ENCODE measurements around the gene PRG2. TPM values are rescaled to one million over a fixed set of nuclear protein-coding genes. Genes with fewer than 3 reads are reported as not detected.

The PRG2 gene
- not detected for total RNA-seq (2021; ENCODE audit: unreplicated experiment)
- polyA plus RNA-seq (2012; ENCODE audit: insufficient read length): not detected
- Bru-seq, nascent RNA: not detected
- not detected for BruChase-seq, experiment 1, labeled RNA remaining after a 2-hour chase
- BruChase-seq, experiment 2, labeled RNA remaining after a 6-hour chase: not detected
- long read RNA-seq: 0 reads

GRCh38 chr11:57390535-57390934 is at the start of gene PRG2:
Gene PRG2, minus strand, starts transcription at chr11:57390650. Its CDS starts 706 bp downstream, at chr11:57389944.
- ATAC-seq (no peak), DNase-seq (ENCODE audit: low read depth, low spot score) (no peak)
- H3K27ac ChIP-seq (ENCODE audit: low read length): no peak within 1 kb of the TSS
- no peak for TF ChIP-seq POLR2AphosphoS5 (IDR thresholded peaks at IDR 0.05; ENCODE audit: low read depth, low read length)
- no peak for TF ChIP-seq TCF7L2 (IDR thresholded peaks at IDR 0.05; ENCODE audit: low read depth, low read length)
- TF ChIP-seq REST (IDR thresholded peaks at IDR 0.05; ENCODE audit: insufficient read depth in 1 of 2, low read depth in 2 of 2, low read length in 1 of 2): no peak
- no peak for TF ChIP-seq CTCF (IDR thresholded peaks at IDR 0.05)
- TF ChIP-seq SIN3A (IDR thresholded peaks at IDR 0.05; ENCODE audit: borderline replicate concordance, insufficient read depth, low read depth, low read length): no peak
- peaks cover 21% of the 10 kb centered on the region for H3K27me3 ChIP-seq (ENCODE audit: control insufficient read depth, insufficient read depth, low read length)
- H3K9me3 ChIP-seq (ENCODE audit: control insufficient read depth, insufficient read depth, low read depth, low read length): no peaks in the 10 kb centered on the region
- POLR2A ChIA-PET: no interaction called here
- in situ Hi-C loops (cut with HindIII; ENCODE audit: low pct_unique_long_range_greater_than_20kb, low sequenced_read_pairs) (no loop called here), intact Hi-C loops (cut with micrococcal nuclease; ENCODE audit: unreplicated experiment) (no loop called here)
- H3K4me3 ChIP-seq (ENCODE audit: low read depth in 2 of 2, low read length in 2 of 2): no peak within 1 kb of the TSS
- H3K36me3 ChIP-seq (ENCODE audit: control insufficient read depth, insufficient read depth, low read length): no peaks in the 10 kb centered on the region
- CTCF ChIA-PET: no interaction called here
- H3K4me1 ChIP-seq (ENCODE audit: control insufficient read depth, insufficient read depth, low read length): no peaks in the 10 kb centered on the region
- no TSS peak for BruUV-seq (replicated peaks)

GRCh38 chr11:57439786-57440185 is 49.3 kb upstream of the PRG2 start:
- no peak for ATAC-seq
- Histone ChIP-seq H3K4me1 (ENCODE audit: control insufficient read depth, insufficient read depth, low read length) (no peaks in the 10 kb centered on the region), H3K36me3 (ENCODE audit: control insufficient read depth, insufficient read depth, low read length) (no peaks in the 10 kb centered on the region), H3K9me3 (ENCODE audit: control insufficient read depth, insufficient read depth, low read depth, low read length) (no peaks in the 10 kb centered on the region), H3K27ac (ENCODE audit: low read length) (no peak overlapping the region), H3K4me3 (ENCODE audit: low read depth in 2 of 2, low read length in 2 of 2) (no peak overlapping the region), H3K27me3 (ENCODE audit: control insufficient read depth, insufficient read depth, low read length) (no peaks in the 10 kb centered on the region)
- TF ChIP-seq CTCF (IDR thresholded peaks at IDR 0.05) (no peak), SIN3A (IDR thresholded peaks at IDR 0.05; ENCODE audit: borderline replicate concordance, insufficient read depth, low read depth, low read length) (no peak), POLR2AphosphoS5 (IDR thresholded peaks at IDR 0.05; ENCODE audit: low read depth, low read length) (no peak), TCF7L2 (IDR thresholded peaks at IDR 0.05; ENCODE audit: low read depth, low read length) (no peak), REST (IDR thresholded peaks at IDR 0.05; ENCODE audit: insufficient read depth in 1 of 2, low read depth in 2 of 2, low read length in 1 of 2) (no peak)
- DNase-seq (ENCODE audit: low read depth, low spot score): no peak
- in situ Hi-C loops (cut with HindIII; ENCODE audit: low pct_unique_long_range_greater_than_20kb, low sequenced_read_pairs) (no loop called here), intact Hi-C loops (cut with micrococcal nuclease; ENCODE audit: unreplicated experiment) (no loop called here)
- ChIA-PET POLR2A (no interaction called here), CTCF (no interaction called here)
- no TSS peak for BruUV-seq (replicated peaks)

Measured in Panc1 (cell line).